Activated CD8-positive, alpha-beta T cell treated with anti-CD3 and anti-CD28 coated beads, Interleukin-2, amount 10 ng/mL, durations not matched to agents 7 days and 5 days (primary cell): Measurements from ENCODE around the gene EMILIN2. TPM values are rescaled to one million over a fixed set of nuclear protein-coding genes. Genes with fewer than 3 reads are reported as not detected.
A peak's percentile ranks its signal among the peaks of the same experiment; 100 is the strongest.

ENCODE experiments used
- ATAC-seq: fragments of 150-1000 bp; cut with Tn5 transposase; one replicate; pipeline ENCODE4 v1.10.0; 2021; ENCODE audit warnings: moderate library complexity
- CTCF ChIA-PET: fragments of 350-600 bp; sonication (Branson Sonifier 250); formaldehyde crosslinking; loops from one replicate; lab custom pipeline; 2021; ENCODE audit warnings: antibody characterized with exemption; lab: Charles Lee
- POLR2A ChIA-PET: fragments of 350-600 bp; sonication (Branson Sonifier 250); formaldehyde crosslinking; loops from one replicate; lab custom pipeline; 2021; ENCODE audit warnings: antibody characterized with exemption; lab: Charles Lee
- DNase-seq: peaks from one replicate; pipeline ENCODE4 v3.0.0-alpha.2; 2020
- H3K27ac Mint-ChIP-seq: one replicate; pipeline ENCODE4 v1.8.0; 2021; ENCODE audit warnings: mild to moderate bottlenecking, mixed read lengths
- H3K27me3 Mint-ChIP-seq: one replicate; pipeline ENCODE4 v1.8.0; 2021; ENCODE audit warnings: low read depth, mixed read lengths
- H3K36me3 Mint-ChIP-seq: one replicate; pipeline ENCODE4 v1.8.0; 2021; ENCODE audit warnings: low read depth, mixed read lengths
- H3K4me1 Mint-ChIP-seq: one replicate; pipeline ENCODE4 v1.8.0; 2021; ENCODE audit warnings: low read depth, mixed read lengths
- H3K4me3 Mint-ChIP-seq: one replicate; pipeline ENCODE4 v1.8.0; 2021; ENCODE audit warnings: mild to moderate bottlenecking, mixed read lengths
- H3K9me3 Mint-ChIP-seq: one replicate; pipeline ENCODE4 v1.8.0; 2022; ENCODE audit warnings: mixed read lengths; ENCODE audit not compliant: insufficient read depth
- total RNA-seq, 2 experiments: library from RNA; stranded (reverse); gene quantifications; one replicate each; pipeline ENCODE4 v1.2.3, GENCODE V29; 2021

Gene EMILIN2
- total RNA-seq, 2 experiments from 2014 or later: 32.7 to 34.6 TPM

DNA sequence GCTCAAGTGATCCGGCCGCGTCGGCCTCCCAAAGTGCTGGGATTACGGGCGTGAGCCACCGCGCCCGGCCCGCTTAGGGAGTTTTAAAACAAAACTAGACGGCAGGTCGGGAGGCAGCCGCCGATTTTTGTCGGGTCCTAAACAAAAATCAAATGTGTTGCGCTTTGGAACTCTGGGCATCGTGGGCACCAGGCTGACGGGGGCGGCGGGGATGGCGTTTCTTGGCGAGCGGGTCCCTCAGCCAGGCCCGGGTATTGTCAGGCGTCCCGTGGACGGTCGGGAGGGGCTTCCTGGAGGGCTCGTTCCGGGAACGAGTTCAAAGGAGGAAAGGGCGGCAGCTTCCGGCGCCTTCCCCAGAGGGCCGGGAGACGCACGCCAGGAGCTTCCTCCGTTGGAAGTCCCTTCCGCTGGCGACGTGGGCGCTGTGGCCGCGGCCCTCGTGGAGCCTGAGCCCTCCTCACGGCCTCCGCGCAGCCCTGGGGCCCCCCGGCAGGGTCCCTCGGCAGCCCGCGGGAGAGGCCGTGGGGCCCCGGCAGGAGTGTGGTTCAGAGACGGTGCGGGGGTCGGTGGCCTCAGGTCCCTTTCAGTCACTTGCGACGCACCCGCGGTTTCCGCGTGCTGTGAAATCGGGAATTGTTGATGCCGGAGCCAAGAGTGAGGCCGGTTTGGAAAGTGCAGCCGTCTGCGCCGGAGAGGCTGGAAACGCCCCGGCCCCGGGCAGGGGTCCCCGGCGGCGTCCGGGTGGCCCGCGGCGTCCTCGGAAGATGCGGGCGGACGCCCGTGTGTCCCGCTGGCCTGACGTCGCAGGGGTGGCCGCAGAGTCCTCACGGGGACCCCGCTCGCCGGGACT lies 59.3 kb downstream of the EMILIN2 start:
- Mint-ChIP-seq H3K36me3 (peaks cover 25% of the 10 kb centered on the region), H3K27ac (peak overlapping the region; percentile 86), H3K4me1 (peaks cover 30% of the 10 kb centered on the region), H3K9me3 (no peaks in the 10 kb centered on the region), H3K4me3 (peak overlapping the region; percentile 81), H3K27me3 (no peaks in the 10 kb centered on the region)
- ChIA-PET POLR2A (interaction anchor here (0.7 kb wide), 1 partner anchor 23 kb away, joined by 4 read pairs; no protein-coding TSS in a partner anchor), CTCF (interaction anchor here (1.8 kb wide), 1 partner anchor 22 kb away, joined by 7 read pairs; no protein-coding TSS in a partner anchor)
- DNase-seq: peak; percentile 56
- peak; percentile 56 for ATAC-seq

- peaks cover 31% of the 10 kb centered on the region for H3K4me1 Mint-ChIP-seq
- H3K27me3 Mint-ChIP-seq: no peaks in the 10 kb centered on the region
- H3K36me3 Mint-ChIP-seq: peaks cover 31% of the 10 kb centered on the region
- H3K9me3 Mint-ChIP-seq: no peaks in the 10 kb centered on the region
- peak; percentile 53 for DNase-seq
- H3K4me3 Mint-ChIP-seq: peak overlapping the region; percentile 87
- POLR2A ChIA-PET: interaction anchor here (0.6 to 1.2 kb wide), 3 partner anchors 24 to 116 kb away, joined by 3 read pairs; no protein-coding TSS in a partner anchor
- ATAC-seq: peak; percentile 80
- peak overlapping the region; percentile 88 for H3K27ac Mint-ChIP-seq
- CTCF ChIA-PET: interaction anchor here (1.0 to 2.5 kb wide), 6 partner anchors 9 to 339 kb away, joined by 3 to 7 read pairs (median 4); no protein-coding TSS in a partner anchor
Measured at GRCh38 chr18:2906704-2907549, 60.1 kb downstream of the EMILIN2 start.

DNA sequence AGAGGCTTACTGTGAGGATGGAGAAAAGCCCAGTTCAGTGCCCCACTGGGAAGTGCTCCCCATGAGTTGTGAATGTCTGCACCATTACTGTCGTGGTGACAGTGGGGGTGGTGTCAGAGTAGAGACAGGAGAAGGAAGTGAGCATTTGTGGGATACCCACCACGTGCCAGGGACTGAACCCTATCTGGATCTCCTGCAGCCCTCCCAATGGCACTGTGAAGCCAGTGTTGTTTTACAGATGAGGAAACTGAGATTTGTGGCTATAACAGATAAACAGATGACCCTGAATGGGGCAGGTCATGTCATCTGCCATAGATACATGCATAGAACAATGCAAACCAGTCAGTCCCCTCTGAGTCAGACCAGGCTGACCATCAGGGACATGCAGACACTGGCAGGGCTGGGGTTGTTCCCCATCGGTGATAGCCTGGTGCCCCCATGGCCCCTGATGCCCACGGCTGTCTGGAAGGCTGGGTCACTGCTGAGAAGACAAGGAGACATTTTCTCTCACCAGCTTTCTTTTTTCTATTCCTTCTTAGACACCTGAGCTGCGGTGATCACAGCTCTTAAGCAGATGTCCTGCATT lies 60.8 kb downstream of the EMILIN2 start:
- POLR2A ChIA-PET: interaction anchor here (0.9 to 1.2 kb wide), 2 partner anchors 24 to 63 kb away, joined by 3 read pairs; no protein-coding TSS in a partner anchor

GRCh38 chr18:2908166-2908945 lies 61.5 kb downstream of the EMILIN2 start:
- Mint-ChIP-seq H3K36me3 (peaks cover 36% of the 10 kb centered on the region), H3K9me3 (no peaks in the 10 kb centered on the region), H3K27ac (peak overlapping the region; percentile 88), H3K4me3 (peak overlapping the region; percentile 87), H3K27me3 (no peaks in the 10 kb centered on the region), H3K4me1 (peaks cover 31% of the 10 kb centered on the region)
- ATAC-seq (no peak), DNase-seq (no peak)
- ChIA-PET CTCF (interaction anchor here (1.3 to 2.5 kb wide), 2 partner anchors 80 to 338 kb away, joined by 3 to 6 read pairs; no protein-coding TSS in a partner anchor), POLR2A (no interaction called here)

More for the DNA sequence above, 60.8 kb downstream of the EMILIN2 start:
- H3K27me3 Mint-ChIP-seq: no peaks in the 10 kb centered on the region
- peaks cover 35% of the 10 kb centered on the region for H3K36me3 Mint-ChIP-seq
- no peaks in the 10 kb centered on the region for H3K9me3 Mint-ChIP-seq
- CTCF ChIA-PET: interaction anchor here (1.0 to 2.5 kb wide), 6 partner anchors 8 to 339 kb away, joined by 3 to 7 read pairs (median 4); no protein-coding TSS in a partner anchor
- ATAC-seq (peak; percentile 6), DNase-seq (no peak)
- peak overlapping the region; percentile 88 for H3K27ac Mint-ChIP-seq
- peak overlapping the region; percentile 87 for H3K4me3 Mint-ChIP-seq
- H3K4me1 Mint-ChIP-seq: peaks cover 31% of the 10 kb centered on the region

- Mint-ChIP-seq H3K4me3 (no peak overlapping the region), H3K9me3 (no peaks in the 10 kb centered on the region), H3K27ac (peak overlapping the region; percentile 88), H3K4me1 (peaks cover 31% of the 10 kb centered on the region), H3K36me3 (peaks cover 42% of the 10 kb centered on the region), H3K27me3 (no peaks in the 10 kb centered on the region)
- ChIA-PET POLR2A (no interaction called here), CTCF (interaction anchor here (2.5 kb wide), 1 partner anchor 337 kb away, joined by 6 read pairs; no protein-coding TSS in a partner anchor)
- DNase-seq (no peak), ATAC-seq (no peak)
Measured at GRCh38 chr18:2908946-2909335, 62.1 kb downstream of the EMILIN2 start.

DNA sequence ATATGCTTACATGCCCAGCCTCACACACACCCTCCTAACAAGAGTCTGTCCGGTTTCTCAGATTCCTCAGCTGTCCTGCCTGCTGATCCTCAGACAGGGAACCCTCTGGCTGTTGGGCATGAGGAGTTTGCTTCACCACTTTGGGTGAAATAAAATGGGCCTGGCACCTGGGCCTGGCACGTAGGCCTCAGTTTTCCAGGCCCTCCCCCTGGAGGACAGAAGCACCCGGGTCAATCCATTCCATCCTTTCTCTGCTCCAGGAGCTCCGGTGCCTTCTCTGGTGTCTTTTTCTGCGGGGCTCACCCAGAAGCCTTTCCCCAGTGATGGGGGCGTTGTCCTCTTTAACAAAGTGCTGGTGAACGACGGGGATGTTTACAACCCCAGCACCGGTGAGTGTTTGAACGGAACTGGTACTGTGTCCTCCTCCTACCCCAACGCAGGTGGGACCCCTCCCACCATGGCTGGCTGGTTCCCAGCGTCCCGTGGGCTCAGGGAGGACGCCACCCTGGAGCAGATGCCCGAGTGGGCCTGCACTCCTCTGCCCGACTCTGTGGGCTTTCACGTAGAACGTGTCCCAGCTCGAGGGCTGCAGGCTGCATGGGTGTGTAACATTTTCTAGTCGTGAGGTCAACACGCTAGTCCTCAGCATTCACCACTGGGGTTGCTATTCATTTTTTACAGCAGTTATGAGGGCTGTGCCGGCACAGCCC lies 62.8 kb downstream of the EMILIN2 start:
- Mint-ChIP-seq H3K4me1 (peaks cover 31% of the 10 kb centered on the region), H3K27ac (no peak overlapping the region), H3K9me3 (no peaks in the 10 kb centered on the region), H3K4me3 (no peak overlapping the region), H3K36me3 (peaks cover 47% of the 10 kb centered on the region), H3K27me3 (no peaks in the 10 kb centered on the region)
- DNase-seq: no peak
- POLR2A ChIA-PET: no interaction called here
- CTCF ChIA-PET: no interaction called here
- ATAC-seq: no peak

DNA sequence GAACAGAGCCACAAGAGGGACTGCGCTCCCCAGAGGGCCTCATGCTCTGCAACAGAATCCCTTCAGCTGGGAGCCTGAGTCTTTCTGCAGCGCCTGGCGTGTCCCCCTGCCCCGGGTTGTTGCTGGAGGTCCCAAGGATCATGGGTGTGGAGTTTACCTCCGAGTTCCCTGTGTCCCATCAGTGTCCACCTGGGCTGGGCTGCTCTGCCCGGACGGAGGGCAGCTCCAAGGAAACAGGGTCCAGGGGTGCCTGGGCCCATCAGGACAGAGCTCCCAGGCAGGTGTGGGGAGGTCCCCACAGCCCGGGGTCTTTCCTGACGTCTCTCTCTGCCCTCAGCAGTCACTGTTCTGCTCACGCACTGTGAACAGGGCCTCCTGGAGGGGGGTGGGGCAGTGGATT lies 63.5 kb downstream of the EMILIN2 start:
- Mint-ChIP-seq H3K9me3 (no peaks in the 10 kb centered on the region), H3K27me3 (no peaks in the 10 kb centered on the region), H3K27ac (no peak overlapping the region), H3K4me1 (peaks cover 31% of the 10 kb centered on the region), H3K36me3 (peaks cover 49% of the 10 kb centered on the region), H3K4me3 (no peak overlapping the region)
- CTCF ChIA-PET: interaction anchor here (0.7 kb wide), 1 partner anchor 75 kb away, joined by 3 read pairs; no protein-coding TSS in a partner anchor
- ATAC-seq (no peak), DNase-seq (no peak)
- POLR2A ChIA-PET: no interaction called here

- DNase-seq (no peak), ATAC-seq (no peak)
- POLR2A ChIA-PET: no interaction called here
- Mint-ChIP-seq H3K36me3 (peaks cover 53% of the 10 kb centered on the region), H3K9me3 (no peaks in the 10 kb centered on the region), H3K27me3 (no peaks in the 10 kb centered on the region), H3K27ac (peak overlapping the region; percentile 63), H3K4me3 (no peak overlapping the region), H3K4me1 (peaks cover 25% of the 10 kb centered on the region)
- CTCF ChIA-PET: interaction anchor here (0.7 kb wide), 1 partner anchor 74 kb away, joined by 3 read pairs; no protein-coding TSS in a partner anchor
Measured at GRCh38 chr18:2910751-2911425, 64.1 kb downstream of the EMILIN2 start.

DNA sequence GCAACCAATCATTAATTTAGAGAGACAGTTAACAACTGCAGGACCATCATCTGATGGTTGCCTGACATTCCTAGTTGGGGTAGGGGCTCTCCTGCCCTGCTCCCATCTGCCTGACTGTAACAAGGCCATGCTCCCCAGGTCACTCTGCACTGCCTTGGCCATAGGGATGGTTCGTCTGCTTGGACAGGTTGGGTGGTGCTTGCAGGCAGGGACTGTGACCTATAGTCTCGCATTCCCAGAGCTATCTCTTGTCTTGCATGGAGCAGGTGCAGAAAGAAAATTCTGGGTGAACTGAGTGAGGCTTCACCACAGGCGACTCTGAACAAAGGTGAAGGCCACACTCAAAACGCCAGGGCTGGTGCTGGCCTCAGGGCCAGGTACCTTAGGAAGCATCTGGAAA lies 64.7 kb downstream of the EMILIN2 start:
- POLR2A ChIA-PET: no interaction called here
- no peak overlapping the region for H3K4me3 Mint-ChIP-seq
- H3K4me1 Mint-ChIP-seq: peaks cover 27% of the 10 kb centered on the region
- H3K9me3 Mint-ChIP-seq: no peaks in the 10 kb centered on the region
- CTCF ChIA-PET: no interaction called here
- peaks cover 59% of the 10 kb centered on the region for H3K36me3 Mint-ChIP-seq
- ATAC-seq: no peak
- no peak overlapping the region for H3K27ac Mint-ChIP-seq
- DNase-seq: no peak
- H3K27me3 Mint-ChIP-seq: no peaks in the 10 kb centered on the region
